Hepatocyte (in vitro differentiated cells): Measurements from ENCODE around the gene NLRC5. TPM values are rescaled to one million over a fixed set of nuclear protein-coding genes. Genes with fewer than 3 reads are reported as not detected.

Experiments used
- DNase-seq: peaks from one replicate; pipeline ENCODE4 v3.0.0-alpha.2; 2016; ENCODE audit warnings: low spot score
- H2AFZ ChIP-seq: fragments of 200-600 bp; sonication (generic); 2 replicates; pipeline ENCODE4 v1.6.0; 2016; ENCODE audit warnings: antibody characterized with exemption, mild to moderate bottlenecking
- H3K27ac ChIP-seq: fragments of 200-600 bp; sonication (generic); 2 replicates; pipeline ENCODE4 v1.5.1; 2016; ENCODE audit warnings: mild to moderate bottlenecking
- H3K27me3 ChIP-seq: fragments of 200-600 bp; sonication (generic); 2 replicates; pipeline ENCODE4 v1.6.1; 2016
- H3K36me3 ChIP-seq: fragments of 200-600 bp; sonication (generic); replicated peaks from 2 replicates; pipeline ENCODE4 v1.5.1; 2016; ENCODE audit warnings: low read depth; ENCODE audit not compliant: insufficient read depth
- H3K4me1 ChIP-seq: fragments of 200-600 bp; sonication (generic); 2 replicates; pipeline ENCODE4 v1.5.1; 2016; ENCODE audit warnings: mild to moderate bottlenecking, moderate library complexity; ENCODE audit not compliant: insufficient read depth
- H3K4me2 ChIP-seq: fragments of 200-600 bp; sonication (generic); 2 replicates; pipeline ENCODE4 v1.6.0; 2016
- H3K4me3 ChIP-seq: fragments of 200-600 bp; sonication (generic); 2 replicates; pipeline ENCODE4 v1.5.1; 2016; ENCODE audit warnings: mild to moderate bottlenecking
- H3K79me2 ChIP-seq: fragments of 200-600 bp; sonication (generic); 2 replicates; pipeline ENCODE4 v1.6.0; 2017; ENCODE audit warnings: mild to moderate bottlenecking
- H3K9me2 ChIP-seq: fragments of 200-600 bp; sonication (generic); replicated peaks from 2 replicates; pipeline ENCODE4 v1.6.0; 2017; ENCODE audit warnings: mild to moderate bottlenecking; ENCODE audit not compliant: insufficient read depth
- H3K9me3 ChIP-seq: fragments of 200-600 bp; sonication (generic); 2 replicates; pipeline ENCODE4 v1.5.1; 2016; ENCODE audit warnings: low read depth, mild to moderate bottlenecking
- H4K20me1 ChIP-seq: fragments of 200-600 bp; sonication (generic); 2 replicates; pipeline ENCODE4 v1.6.0; 2016; ENCODE audit warnings: mild to moderate bottlenecking; ENCODE audit not compliant: insufficient read depth, poor library complexity, severe bottlenecking
- EZH2 ChIP-seq: fragments of 200-600 bp; sonication (generic); IDR thresholded peaks from 2 replicates; pipeline ENCODE4 v1.6.1; 2016; ENCODE audit warnings: antibody characterized with exemption, mild to moderate bottlenecking, borderline replicate concordance
- EZH2phosphoT487 ChIP-seq: fragments of 200-600 bp; sonication (generic); IDR thresholded peaks from one replicate; pipeline ENCODE4 v1.6.1; 2018; ENCODE audit warnings: antibody characterized with exemption, mild to moderate bottlenecking, low read depth, moderate library complexity; ENCODE audit not compliant: unreplicated experiment, severe bottlenecking
- WGBS: methylation state at CpG from one replicate; pipeline ENCODE4 v1.1.6; 2016; ENCODE audit warnings: low lambda C conversion rate; ENCODE audit errors: missing lambda C conversion rate; 5-methylcytosine and 5-hydroxymethylcytosine counted together
- polyA plus RNA-seq: library from polyadenylated mRNA; unstranded; fragments of >200 nt; fragmentation: Nextera tagmentation; extraction: Ambion mirVana; gene quantifications from 2 replicates; pipeline ENCODE4 v1.2.1, GENCODE V29; 2016
- total RNA-seq: library from RNA; depleted of rRNA; stranded (reverse); fragments of >200 nt; gene quantifications from 2 replicates; pipeline ENCODE4 v1.2.3, GENCODE V29; 2014
- TF ChIP-seq, protein P1 (sequence below): fragments of 200-600 bp; sonication (generic); IDR thresholded peaks from 2 replicates; pipeline ENCODE4 v1.5.1; 2016; ENCODE audit warnings: antibody characterized with exemption, mild to moderate bottlenecking; ENCODE audit not compliant: poor library complexity

The NLRC5 gene
- total and polyA plus RNA-seq, 2 experiments from 2014 or later: 6.4 to 7.0 TPM

DNA sequence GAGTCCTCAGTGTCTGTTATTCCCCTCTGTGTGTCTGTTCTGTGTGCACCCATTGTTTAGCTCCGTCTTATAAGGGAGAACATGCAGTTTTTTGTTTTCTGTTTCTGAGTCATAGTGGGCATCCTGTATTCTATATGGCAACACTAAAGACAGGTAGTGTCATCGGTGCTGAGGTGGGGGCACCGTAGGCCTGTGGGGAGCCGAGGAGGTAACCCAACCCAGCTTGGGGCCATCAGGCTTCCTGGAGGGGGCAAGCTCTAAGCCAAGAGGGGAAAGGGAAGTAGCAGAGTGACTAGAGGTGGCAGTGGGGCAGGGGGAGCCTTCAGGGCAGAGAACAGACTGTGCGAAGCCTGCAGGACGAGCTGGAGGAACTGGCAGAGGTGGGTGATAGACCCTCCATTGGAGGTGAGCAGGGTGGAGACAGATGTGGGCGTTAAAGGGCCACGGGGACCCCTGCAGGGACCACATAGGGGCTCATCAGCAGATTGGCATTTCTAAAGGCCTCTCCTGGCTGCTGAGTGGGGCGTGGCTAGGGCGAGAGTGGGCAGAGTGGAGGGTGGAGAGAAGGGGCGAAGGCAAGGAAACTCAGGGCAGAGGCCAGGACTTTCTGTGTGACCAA is 139.5 kb downstream of the NLRC5 start:
- H3K36me3 ChIP-seq: no peaks in the 10 kb centered on the region
- H3K27ac ChIP-seq: no peak overlapping the region
- H2AFZ ChIP-seq: no peak overlapping the region
- TF ChIP-seq, protein P1, sequence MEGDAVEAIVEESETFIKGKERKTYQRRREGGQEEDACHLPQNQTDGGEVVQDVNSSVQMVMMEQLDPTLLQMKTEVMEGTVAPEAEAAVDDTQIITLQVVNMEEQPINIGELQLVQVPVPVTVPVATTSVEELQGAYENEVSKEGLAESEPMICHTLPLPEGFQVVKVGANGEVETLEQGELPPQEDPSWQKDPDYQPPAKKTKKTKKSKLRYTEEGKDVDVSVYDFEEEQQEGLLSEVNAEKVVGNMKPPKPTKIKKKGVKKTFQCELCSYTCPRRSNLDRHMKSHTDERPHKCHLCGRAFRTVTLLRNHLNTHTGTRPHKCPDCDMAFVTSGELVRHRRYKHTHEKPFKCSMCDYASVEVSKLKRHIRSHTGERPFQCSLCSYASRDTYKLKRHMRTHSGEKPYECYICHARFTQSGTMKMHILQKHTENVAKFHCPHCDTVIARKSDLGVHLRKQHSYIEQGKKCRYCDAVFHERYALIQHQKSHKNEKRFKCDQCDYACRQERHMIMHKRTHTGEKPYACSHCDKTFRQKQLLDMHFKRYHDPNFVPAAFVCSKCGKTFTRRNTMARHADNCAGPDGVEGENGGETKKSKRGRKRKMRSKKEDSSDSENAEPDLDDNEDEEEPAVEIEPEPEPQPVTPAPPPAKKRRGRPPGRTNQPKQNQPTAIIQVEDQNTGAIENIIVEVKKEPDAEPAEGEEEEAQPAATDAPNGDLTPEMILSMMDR: no peak
- no peak for TF ChIP-seq EZH2phosphoT487
- no peak for TF ChIP-seq EZH2
- DNase-seq: no peak
- H3K27me3 ChIP-seq: no peaks in the 10 kb centered on the region
- WGBS: 90% methylated on average over 11 of the region's 11 CpGs
- no peaks in the 10 kb centered on the region for H3K9me2 ChIP-seq
- H3K9me3 ChIP-seq: no peaks in the 10 kb centered on the region
- no peaks in the 10 kb centered on the region for H4K20me1 ChIP-seq
- no peak overlapping the region for H3K4me2 ChIP-seq
- H3K4me1 ChIP-seq: no peaks in the 10 kb centered on the region
- no peak overlapping the region for H3K4me3 ChIP-seq
- H3K79me2 ChIP-seq: no peaks in the 10 kb centered on the region

DNA sequence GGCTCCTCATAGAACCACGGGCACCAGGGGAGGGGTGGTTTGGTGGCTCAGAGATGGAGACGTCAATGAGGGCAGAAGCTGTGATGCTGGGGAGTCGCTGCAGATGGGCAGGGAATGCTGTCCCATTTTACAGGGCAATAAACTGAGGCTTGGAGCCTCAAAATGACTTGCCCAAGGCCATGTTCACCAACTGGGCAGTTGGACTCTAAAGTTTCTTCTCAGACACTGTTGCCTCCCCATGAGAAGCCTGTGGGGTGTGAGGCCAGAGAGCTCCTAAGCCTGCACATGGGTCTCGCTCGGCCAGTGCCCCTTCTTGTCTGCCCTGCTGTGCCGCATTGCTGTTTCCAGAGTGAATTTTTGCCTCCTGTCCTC is 141.6 kb downstream of the NLRC5 start:
- no peaks in the 10 kb centered on the region for H3K27me3 ChIP-seq
- H4K20me1 ChIP-seq: no peaks in the 10 kb centered on the region
- no peaks in the 10 kb centered on the region for H3K9me2 ChIP-seq
- TF ChIP-seq EZH2 (no peak), EZH2phosphoT487 (no peak)
- TF ChIP-seq, protein P1: no peak
- 96% methylated on average over 6 of the region's 6 CpGs for WGBS
- no peak overlapping the region for H2AFZ ChIP-seq
- no peak overlapping the region for H3K4me2 ChIP-seq
- H3K27ac ChIP-seq: no peak overlapping the region
- no peak overlapping the region for H3K4me3 ChIP-seq
- H3K9me3 ChIP-seq: no peaks in the 10 kb centered on the region
- H3K4me1 ChIP-seq: no peaks in the 10 kb centered on the region
- no peak for DNase-seq
- H3K79me2 ChIP-seq: no peaks in the 10 kb centered on the region
- no peaks in the 10 kb centered on the region for H3K36me3 ChIP-seq

DNA sequence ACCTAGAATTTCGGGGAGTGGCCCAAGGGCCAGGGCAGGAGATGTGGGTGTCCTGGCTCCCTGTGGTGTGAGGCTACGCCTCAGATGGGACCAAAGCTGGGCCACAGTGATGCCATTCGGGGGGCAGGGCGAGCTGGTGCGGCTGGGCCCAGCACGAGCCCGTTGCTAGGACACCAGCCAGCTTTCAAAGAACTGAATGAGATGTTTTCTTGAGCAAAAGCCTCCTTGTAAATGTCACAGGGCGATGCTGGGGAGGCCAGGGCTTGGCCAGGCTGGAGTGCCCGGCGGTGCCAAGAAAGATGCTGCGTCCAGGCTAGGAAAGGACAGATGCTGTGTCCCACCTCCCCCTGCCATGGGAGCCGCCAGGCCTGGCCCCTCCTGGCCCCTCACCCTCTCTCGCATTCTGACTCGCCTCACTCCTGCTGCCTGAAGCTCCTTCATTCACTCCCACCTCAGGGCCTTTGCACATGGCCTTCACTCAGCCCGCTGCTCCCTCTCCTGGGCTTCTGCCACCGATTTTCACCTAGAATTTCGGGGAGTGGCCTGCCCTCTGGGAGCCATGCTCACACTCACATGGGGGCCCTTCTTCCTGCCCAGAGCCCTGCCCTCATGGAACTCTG is 142.1 kb downstream of the NLRC5 start:
- no peak overlapping the region for H3K4me2 ChIP-seq
- WGBS: 89% methylated on average over 17 of the region's 17 CpGs
- no peaks in the 10 kb centered on the region for H3K9me2 ChIP-seq
- H3K27me3 ChIP-seq: no peaks in the 10 kb centered on the region
- no peaks in the 10 kb centered on the region for H3K4me1 ChIP-seq
- H4K20me1 ChIP-seq: no peaks in the 10 kb centered on the region
- H3K36me3 ChIP-seq: no peaks in the 10 kb centered on the region
- H3K27ac ChIP-seq: no peak overlapping the region
- no peak overlapping the region for H2AFZ ChIP-seq
- TF ChIP-seq EZH2phosphoT487 (no peak), EZH2 (no peak)
- TF ChIP-seq, protein P1: no peak
- DNase-seq: no peak
- no peaks in the 10 kb centered on the region for H3K9me3 ChIP-seq
- H3K79me2 ChIP-seq: no peaks in the 10 kb centered on the region
- no peak overlapping the region for H3K4me3 ChIP-seq
